Left hindlimb (tissue), 1 donor: ENCODE measurements around the gene CFAP90.

Source experiments
- DNase-seq: peaks from one replicate; pipeline ENCODE4 v3.0.0-alpha.2; 2018

CFAP90 gene, protein sequence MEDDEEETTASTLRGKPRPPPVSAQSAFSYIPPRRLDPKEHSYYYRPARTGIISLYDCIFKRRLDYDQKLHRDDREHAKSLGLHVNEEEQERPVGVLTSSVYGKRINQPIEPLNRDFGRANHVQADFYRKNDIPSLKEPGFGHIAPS

DNA sequence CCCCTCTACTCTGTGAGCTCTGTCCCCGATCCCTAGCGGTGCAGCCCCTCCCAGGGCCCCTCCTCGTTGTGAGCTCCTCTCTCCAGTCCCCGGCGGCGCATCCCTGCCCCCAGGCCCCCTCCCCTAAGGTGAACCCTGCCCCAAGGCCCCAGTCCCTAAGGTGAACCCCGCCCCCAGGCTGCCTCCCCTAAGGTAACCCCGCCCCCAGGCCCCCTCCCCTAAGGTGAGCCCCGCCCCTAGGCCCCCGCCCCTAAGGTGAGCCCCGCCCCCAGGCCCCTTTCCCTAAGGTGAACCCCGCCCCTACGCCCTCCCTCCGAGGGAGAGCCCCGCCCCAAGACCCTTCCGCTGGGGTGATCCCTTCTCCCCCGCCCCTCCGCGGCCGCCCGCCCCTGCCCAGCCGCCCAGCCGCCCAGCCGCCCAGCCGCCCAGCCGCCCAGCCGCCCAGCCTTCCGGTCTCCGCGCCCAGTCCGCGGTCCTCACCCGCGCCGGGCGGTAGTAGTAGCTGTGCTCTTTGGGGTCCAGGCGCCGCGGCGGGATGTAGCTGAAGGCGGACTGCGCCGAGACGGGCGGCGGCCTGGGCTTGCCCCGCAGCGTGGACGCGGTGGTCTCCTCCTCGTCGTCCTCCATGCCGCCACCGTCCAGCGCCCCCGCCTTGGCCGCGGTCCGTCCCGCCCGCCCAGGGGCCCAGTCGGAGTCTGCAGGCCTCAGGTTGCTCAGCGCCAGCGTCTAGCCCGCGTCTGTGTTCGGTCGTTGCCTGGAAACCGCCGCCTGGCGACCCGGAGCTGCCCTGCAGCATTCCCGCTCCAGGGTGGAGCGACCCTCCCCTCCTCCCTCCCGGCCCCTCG lies at the start of gene CFAP90:
Gene CFAP90, minus strand, starts transcription at position 739 of the 845 bp plus-strand sequence. Its CDS starts 112 bp downstream, at position 627.
- peak; percentile 77 for DNase-seq

DNA sequence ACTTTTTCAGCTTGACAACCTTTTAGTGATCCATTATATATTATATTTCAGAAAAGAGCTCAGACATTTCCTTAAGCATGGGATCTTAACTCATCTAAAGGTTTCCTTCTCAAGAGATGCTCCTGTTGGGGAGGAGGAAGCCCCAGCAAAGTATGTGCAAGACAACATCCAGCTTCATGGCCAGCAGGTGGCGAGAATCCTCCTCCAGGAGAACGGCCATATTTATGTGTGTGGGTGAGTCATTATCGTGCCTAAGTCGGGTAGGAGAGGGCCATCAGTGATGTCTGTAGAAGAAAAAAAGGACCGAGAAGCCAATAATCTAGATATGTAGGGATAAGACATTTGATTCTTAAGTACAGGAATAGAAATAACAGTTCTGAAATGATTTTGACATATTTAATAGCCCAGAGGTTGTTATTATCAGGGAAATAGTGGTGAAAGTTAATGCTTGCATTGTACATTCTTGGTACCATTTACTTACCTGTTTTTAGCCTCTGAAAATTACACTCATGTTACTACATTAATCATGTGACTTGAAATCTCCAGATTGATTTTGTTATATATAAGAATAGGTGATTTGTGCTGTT lies 46.2 kb upstream of the CFAP90 start:
- no peak for DNase-seq

DNA sequence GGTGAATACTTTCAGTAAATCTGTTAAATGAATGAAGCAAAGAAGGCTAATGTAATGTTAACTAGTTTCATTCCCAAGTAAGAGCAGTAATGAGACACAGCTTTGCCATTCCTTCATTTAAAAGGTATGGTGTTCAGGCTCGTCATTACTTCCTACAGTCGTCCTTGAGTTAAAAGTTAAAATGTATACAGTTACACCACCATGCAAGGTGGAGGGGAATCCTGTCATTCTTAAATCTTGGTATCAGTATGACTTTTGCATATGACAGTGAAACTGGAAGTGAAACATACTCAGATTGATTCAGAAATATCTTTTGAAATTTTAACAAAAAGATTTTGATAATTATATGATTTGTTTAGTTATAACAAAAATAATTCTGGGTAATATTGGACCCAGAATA lies 43.9 kb upstream of the CFAP90 start:
- DNase-seq: no peak

DNA sequence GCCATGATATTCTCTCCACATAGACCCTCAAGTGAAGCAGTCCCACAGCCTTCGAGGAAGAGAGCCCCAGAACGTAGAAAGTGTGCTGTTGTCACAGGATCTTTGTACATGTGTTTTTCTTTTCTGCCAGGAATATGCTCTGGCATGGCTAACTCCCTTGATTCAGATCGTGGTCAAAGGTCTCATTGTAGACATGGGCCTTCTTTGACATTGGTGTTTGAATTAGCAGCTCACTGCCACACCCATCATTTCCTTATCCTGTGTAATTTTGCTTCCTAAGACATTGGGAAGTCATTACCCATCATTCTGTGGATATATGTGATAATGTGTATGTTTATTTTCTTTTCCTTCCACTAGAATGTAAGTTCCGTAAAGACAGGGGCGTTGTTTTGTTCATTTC lies 43.5 kb upstream of the CFAP90 start:
- no peak for DNase-seq

DNA sequence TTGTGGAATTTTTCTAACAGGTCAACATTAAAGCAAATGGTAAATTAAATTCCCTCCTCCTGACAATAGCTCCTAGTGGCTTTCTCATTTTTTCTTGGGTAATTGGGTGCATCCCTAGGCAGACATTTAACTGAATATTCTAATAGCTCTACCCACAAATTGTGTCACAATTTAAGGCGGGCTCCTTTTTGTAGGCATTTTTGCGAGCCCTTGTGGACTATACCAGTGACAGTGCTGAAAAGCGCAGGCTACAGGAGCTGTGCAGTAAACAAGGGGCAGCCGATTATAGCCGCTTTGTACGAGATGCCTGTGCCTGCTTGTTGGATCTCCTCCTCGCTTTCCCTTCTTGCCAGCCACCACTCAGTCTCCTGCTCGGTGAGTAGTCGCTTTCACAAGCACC lies 38.0 kb upstream of the CFAP90 start:
- DNase-seq: no peak

DNA sequence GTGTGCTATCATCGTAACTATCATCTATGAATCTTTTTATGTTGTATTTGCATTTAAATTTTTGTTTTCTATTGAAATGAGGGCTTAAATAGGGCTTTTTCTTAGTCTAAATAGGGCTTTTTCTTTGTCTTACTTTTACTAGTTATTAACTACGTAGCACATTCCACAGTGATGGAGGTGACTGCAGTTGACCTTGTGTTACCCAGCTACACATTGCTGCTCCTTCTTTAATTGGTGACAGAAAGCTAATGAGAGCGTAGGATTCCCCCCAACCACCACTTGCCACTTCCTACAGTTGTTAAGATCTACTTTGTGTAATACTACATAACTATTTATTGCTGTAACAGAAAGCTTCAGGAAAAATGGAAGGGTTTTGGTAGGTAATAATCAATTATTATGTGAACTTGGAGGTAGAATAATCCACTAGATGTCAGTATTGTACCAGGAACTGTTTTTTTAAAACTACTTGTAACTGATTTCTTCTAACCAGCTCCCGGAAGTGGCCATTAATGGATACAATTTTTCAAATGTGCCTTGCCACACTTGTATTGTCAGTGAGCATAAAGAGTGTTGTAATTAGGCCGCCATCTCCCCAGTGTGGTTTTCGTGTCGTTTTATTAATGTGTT lies 36.0 kb upstream of the CFAP90 start:
- no peak for DNase-seq

DNA sequence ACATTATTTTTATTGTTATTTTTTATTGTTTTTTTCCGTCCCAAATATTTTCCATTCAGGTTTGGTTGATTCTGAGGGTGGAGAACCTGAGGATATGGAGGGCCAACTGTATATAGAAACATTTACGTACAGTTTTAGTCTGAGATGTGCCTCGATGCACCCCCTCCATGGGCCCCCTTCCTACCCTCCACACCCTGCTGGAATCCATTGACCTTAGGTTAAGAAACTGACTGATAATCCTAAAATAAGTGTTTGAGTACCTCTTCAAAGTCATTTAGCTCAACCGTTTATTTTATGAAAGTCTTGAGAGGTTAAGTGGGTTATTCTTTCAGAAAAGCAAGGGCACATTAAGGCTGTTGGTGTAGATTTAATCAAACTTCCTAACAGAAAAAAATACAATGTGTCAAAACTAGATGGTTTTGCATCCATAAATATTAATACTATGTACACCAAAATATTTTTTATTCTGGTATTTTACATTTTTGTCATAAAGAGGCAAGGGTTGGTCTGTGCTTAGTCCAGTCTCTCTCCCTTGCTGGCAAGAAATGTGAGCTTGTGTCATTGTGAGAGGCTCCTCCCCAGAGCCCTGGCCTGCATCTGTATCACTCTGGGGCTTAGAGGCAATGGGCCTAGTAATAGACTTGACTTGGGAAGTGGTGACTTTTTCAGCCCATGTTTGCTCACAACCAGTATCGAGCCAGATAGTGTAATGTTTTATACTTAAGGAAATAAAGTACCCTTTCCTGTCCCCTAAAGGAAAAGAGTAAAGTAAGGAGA lies 33.7 kb upstream of the CFAP90 start:
- no peak for DNase-seq

DNA sequence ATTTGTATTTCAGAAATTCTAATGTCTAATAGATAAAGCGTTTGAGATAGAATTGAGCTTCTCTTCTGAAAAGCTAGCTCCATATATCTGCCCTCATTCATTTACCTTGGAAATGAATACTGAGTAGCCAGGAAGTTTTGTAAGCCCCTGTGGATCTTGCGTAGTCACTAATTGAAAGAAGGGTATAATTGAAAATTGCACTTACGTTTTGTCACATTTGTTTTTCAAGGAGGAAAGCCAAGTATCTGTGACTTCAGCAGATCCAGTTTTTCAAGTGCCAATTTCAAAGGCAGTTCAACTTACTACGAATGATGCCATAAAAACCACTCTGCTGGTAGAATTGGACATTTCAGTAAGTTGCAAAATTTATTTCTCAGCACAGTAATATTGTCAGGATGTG lies 32.0 kb upstream of the CFAP90 start:
- DNase-seq: no peak

DNA sequence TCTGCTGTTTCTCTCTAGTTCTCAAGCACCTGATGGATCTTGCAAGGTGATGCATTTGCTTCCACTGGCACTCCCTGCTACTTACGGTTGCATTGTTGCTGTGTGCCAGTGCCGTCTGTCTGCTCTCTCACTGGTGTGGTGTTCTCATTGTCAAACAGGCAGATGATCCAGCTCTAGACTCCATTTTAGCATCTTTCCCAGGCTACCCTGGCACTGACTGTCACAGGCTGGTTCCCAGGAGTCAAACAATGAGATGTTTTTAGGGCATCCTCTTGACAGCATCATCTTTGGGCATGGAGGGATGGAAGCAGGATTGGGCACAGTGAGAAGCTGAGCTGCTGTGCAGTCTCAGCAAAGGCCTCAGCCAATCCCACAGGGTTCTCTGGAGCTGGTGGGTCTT lies 30.9 kb upstream of the CFAP90 start:
- DNase-seq: no peak

DNA sequence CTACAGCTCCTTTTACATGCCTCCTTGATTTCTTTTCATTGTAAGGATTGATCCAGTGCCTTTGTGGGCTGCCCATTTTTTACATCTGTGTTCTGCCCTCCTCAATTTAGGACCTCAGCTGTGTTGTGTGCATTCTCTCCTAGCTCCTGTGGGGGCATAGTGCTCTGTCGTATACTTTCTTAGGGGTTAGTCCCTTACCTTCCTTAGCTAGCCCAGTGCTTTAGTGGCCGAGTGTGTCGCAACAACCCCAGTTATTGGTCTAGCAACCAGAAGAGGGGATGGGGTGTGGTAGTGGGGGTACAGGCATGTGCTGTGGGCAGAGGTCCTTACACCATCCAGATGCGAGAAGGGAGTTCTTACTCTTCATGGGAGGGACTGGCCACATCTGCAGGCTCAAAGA lies 30.2 kb upstream of the CFAP90 start:
- no peak for DNase-seq

DNA sequence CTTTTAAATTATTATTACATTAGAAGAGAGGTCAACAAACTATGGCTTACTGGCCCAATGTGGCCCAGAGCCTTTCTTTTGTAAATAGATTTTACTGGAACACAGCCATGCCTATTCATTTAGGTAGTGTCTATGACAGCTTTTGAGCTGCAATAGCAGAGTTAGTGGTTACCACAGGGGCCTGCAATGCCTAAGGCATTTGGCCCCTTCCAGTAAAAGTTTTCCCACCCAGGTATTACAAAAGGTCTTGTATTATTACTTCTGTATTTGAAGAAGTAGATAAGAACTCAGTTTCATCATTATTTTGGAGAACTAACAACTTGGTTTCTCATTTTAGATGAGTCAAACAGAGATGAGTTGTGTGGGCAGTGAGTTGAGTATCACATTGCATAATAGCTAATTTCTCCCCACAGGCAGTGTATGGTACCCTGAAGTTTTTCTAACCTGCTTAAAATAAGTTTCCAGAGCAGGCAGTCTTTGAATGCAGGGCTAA lies 27.5 kb upstream of the CFAP90 start:
- no peak for DNase-seq

DNA sequence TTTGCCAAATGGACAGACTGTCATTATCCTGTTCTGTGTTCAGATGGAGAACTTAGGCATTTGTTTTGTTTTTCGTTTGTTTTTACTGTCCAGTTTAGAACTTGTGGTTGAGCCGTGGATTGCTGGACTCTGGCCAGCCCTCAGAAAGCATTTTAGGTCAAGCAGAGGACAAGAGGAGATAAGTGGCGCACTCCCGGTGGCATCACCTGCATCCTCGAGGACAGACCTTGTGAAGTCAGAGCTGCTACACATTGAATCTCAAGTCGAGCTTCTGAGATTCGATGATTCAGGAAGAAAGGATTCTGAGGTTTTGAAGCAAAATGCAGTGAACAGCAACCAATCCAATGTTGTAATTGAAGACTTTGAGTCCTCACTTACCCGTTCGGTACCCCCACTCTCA lies 26.9 kb upstream of the CFAP90 start:
- DNase-seq: no peak

DNA sequence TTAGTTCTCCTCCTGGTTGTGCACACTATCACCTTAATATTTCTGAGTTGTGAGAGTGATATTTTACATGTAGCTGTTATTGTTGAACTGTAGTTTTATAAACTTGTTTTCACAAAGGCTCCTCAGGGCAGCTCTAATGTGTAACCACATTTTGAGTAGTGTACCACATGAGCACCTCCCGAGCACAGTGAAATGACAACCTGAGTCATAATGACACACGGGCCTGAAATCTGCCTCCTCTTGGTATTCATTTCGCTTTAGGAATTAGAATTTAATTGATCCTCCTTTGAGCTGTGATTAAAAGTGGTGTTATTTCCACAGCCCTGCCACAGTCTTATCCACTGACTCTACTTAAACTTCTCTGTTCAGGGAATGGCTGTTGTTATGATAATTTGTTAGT lies 25.9 kb upstream of the CFAP90 start:
- no peak for DNase-seq

DNA sequence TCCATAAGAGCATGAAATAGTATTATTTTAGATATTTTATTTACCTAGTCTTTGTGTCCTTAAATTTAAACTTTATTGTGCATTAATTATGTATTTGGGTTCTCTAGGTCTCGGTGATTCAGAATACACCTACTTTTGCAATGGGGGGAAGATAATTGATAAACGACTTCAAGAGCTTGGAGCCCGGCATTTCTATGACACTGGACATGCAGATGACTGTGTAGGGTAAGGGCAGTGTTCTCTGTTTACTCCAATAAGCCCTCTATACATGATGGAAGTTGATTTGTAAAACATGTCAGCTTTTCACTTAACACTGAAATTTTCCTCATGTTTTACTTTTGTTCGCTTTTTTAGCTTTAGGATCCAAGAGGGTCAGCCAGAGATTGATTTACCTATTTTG lies 24.2 kb upstream of the CFAP90 start:
- no peak for DNase-seq

DNA sequence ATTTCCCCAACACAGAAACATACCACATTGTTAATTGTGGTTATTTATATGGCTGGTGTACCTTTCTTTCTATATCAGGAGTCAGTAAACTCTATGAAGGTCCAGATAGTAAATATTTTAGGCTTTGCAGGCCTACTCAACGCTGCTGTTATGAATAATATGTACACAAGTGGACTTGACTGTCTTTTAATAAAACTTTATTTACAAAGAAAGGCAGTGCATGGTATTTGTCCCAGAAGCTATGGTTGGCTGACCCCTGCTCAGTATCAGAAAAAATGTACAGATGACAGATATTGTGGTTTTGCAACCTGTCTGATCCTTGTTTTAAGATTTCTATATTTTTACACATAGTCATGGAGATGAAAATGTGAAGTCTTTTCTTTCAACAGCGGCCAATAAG lies 23.7 kb upstream of the CFAP90 start:
- no peak for DNase-seq

DNA sequence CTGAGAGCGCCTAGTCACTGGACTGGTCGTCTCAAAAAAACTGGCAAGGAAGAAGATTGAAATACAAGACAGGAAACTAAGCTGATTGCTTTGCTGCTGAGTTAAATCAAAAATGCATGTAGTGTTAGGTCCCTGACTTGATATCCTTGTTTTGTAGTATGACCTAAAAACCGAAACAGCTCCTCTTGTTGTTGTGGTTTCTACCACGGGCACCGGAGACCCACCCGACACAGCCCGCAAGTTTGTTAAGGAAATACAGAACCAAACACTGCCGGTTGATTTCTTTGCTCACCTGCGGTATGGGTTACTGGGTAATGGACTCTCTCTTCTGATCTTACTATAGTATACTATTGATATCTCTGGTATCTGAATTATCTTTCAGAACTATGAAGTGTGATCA lies 22.3 kb upstream of the CFAP90 start:
- DNase-seq: no peak

DNA sequence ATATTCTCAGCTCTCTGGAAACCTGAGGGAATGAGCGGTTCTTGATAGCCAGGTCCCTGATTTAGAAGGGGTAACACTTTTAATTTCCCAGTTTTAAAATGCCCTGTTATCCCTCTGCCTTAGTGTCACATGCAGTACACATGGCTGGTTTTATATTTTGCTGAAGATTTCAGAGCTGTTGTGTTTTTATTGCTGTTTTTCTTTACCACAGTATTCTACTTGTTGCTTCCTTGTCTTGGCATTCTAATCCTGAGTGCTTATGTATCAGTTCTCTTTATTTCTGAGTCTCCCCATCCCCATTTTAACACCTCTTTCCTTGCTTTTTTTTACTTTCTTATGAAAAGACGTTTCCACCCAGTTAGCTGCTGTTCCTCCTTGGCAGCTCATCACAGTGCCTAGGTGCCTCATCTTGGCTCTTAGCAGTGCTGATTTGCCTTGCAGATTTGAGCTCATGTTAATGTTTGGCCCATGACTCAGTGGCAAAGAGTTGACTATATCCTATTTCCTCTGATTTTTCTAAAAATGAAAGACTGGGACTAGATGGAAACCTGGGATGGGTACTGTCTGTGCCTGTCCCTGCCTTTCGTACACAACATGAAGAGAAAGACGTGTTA lies 21.7 kb upstream of the CFAP90 start:
- DNase-seq: no peak

DNA sequence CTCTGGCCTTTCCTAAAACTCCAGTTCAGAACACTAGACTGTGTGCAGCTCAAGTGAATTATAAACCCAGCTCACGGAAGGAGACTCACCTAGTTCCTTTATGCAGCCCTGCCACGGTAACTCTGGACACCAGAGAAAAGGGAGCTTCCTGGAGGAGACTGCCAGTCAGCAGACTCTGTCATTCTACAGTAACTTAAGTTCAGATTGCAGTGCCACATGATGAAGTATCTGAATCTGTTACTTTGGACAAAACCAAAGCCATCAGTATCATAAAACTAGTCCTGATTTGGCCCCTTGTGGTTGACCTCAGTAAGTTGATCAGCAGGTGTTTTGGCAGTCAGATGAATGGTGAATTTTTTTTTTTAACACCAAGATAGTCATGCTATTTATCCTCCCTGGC lies 20.7 kb upstream of the CFAP90 start:
- DNase-seq: no peak

DNA sequence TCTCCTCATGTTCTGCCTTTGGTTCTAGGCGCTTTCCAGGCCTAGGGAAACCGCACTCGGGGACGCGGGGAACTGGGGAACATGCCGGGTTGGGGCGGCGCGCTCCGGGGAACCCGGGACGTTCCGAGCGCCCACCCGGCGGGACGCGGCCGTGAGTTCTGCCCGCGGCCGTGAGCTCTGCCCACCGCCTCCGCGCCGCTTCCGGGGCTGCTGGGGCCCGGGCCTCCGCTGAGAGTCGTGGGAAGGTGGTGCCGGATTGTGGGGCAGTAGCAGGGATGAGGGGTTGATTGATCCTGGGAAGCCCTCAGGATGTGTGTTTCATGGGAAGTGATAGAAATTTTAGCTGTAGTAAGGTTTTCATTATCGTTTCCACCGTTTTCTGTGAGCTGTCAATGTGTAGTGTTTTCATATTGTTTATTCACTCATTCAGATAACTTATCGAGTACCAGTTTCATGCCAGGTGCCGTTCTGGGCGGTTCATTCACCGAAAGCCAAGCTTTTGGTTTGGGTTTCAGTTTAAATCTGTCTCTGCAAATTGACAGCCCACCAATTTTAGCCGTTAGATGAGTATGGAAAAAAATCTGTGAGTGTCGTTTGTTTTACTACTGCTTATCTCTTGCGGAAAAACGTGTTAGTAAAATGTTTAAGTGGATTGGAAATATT lies 18.7 kb upstream of the CFAP90 start:
- no peak for DNase-seq

DNA sequence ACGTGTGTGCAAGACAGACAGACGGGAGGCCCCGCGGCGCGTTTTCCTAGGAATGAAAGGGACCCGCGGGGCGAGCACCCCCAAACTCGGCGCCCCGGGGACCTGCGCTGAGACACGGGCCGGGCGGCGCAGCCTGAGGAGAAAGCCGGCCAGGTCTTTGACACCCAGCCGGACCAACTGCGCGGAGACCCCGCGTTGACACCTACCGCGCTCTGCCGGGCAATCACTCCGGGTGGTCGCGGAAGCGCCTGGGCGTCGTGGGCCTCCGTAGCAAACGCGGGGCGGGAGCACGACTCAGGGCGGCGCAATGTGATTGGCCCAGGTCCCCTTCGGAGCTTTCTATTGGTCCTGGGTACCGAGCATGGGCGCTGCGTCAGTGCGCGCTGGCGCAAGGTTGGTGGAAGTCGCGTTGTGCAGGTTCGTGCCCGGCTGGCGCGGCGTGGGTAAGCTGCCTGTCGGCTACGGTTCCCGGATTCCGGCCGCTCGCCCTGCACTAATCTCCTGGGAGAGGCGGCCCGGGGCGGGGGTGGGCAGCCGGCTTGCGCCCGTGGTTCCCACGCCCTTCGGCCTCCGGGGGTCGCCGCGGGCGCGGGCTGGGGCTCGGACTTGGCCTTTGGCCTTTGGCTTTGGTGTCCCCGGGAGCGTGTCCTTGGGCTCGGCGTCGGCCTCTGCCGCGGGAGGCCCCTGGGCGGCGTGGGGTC lies 18.0 kb upstream of the CFAP90 start, which contains the start of the genes FASTKD3 and MTRR:
Gene FASTKD3, minus strand, starts transcription at position 259 of the 701 bp plus-strand sequence. CDS start 948 bp downstream, outside the sequence.
Gene MTRR, plus strand, starts transcription at position 376 of the 701 bp plus-strand sequence. CDS start 1,647 bp downstream, outside the sequence.
- peak; percentile 94 for DNase-seq

DNA sequence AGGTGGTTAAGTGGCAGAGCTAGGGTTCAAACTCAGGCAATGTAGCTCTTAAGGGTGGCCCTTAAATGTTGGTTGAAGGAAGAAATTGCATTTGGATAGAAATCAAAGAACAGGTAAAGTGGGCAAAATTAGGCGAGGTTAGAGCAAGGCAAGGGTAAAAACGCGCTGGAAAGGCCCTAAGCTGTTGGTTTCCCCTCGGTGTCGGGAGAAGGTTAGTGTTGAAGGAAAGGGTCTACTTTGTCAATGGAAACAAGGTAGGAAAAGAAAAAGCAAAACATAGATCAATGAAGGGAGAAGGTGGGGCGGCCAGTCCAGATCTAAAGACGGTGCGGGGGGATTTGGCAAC lies 17.5 kb upstream of the CFAP90 start:
- no peak for DNase-seq
